H1 (cell line): Measurements from ENCODE around the gene UGT2B17. TPM values are rescaled to one million over a fixed set of nuclear protein-coding genes. Genes with fewer than 3 reads are reported as not detected.
A peak's percentile ranks its signal among the peaks of the same experiment; 100 is the strongest.

Experiments used
- CTCF ChIA-PET: fragments of 300-600 bp; sonication (Branson Sonifier 250); formaldehyde crosslinking; loops from one replicate; lab custom pipeline; 2021; ENCODE audit not compliant: partially characterized antibody; lab: Charles Lee
- POLR2A ChIA-PET: fragments of 300-600 bp; sonication (Branson Sonifier 250); formaldehyde crosslinking; loops from one replicate; lab custom pipeline; 2021; ENCODE audit warnings: inconsistent platforms; ENCODE audit not compliant: partially characterized antibody; lab: Charles Lee
- DNase-seq, 2 experiments: peaks; one replicate each; pipeline versions ENCODE4 v3.0.0 to v3.0.0-alpha.2; 2010 to 2022; ENCODE audit warnings: low spot score in 2 of 2, low read depth in 1 of 2, mixed read lengths in 1 of 2
- FAIRE-seq: peaks from 2 replicates; lab custom pipeline; 2011; peaks lifted over from hg19 to GRCh38; lab: Jason Lieb, UNC
- H2AFZ ChIP-seq: 2 replicates; pipeline ENCODE4 v1.8.1; 2012; ENCODE audit warnings: low read length, inconsistent platforms
- H2AK5ac ChIP-seq: 2 replicates; pipeline ENCODE4 v1.6.1; 2013; ENCODE audit warnings: low read depth, low read length
- H2BK120ac ChIP-seq: replicated peaks from 2 replicates; pipeline ENCODE3; 2013; ENCODE audit warnings: low read depth, low read length, inconsistent platforms
- H2BK12ac ChIP-seq: 2 replicates; pipeline ENCODE4 v1.6.1; 2013; ENCODE audit warnings: low read depth, low read length
- H2BK15ac ChIP-seq: 2 replicates; pipeline ENCODE4 v1.6.1; 2013; ENCODE audit warnings: low read length
- H2BK20ac ChIP-seq: 2 replicates; pipeline ENCODE4 v1.6.1; 2013; ENCODE audit warnings: low read length
- H2BK5ac ChIP-seq: 2 replicates; pipeline ENCODE4 v1.6.1; 2013; ENCODE audit warnings: low read depth, low read length
- H3K14ac ChIP-seq: 2 replicates; pipeline ENCODE4 v1.6.1; 2013; ENCODE audit warnings: inconsistent platforms; ENCODE audit not compliant: insufficient read length
- H3K18ac ChIP-seq: 2 replicates; pipeline ENCODE4 v1.6.1; 2013; ENCODE audit warnings: low read length; ENCODE audit errors: extremely low read depth
- H3K23ac ChIP-seq: 2 replicates; pipeline ENCODE4 v1.6.1; 2013; ENCODE audit warnings: inconsistent platforms; ENCODE audit not compliant: insufficient read length
- H3K23me2 ChIP-seq: 2 replicates; pipeline ENCODE4 v1.6.1; 2013; ENCODE audit warnings: low read depth, low read length
- H3K27ac ChIP-seq: 2 replicates; pipeline ENCODE4 v1.6.1; 2011; ENCODE audit warnings: low read depth, low read length, inconsistent platforms
- H3K27me3 ChIP-seq, 4 experiments: replicated peaks in 1 of 4; 1 replicate in 1 of 4; 2 replicates in 3 of 4; pipeline versions ENCODE4 v1.6.1 to v1.8.1; 2011 to 2013; ENCODE audit warnings: low read length in 3 of 4, mild to moderate bottlenecking in 3 of 4, inconsistent platforms in 2 of 4, mixed read lengths in 2 of 4, moderate library complexity in 1 of 4; ENCODE audit not compliant: control insufficient read depth in 3 of 4, insufficient read depth in 3 of 4; ENCODE audit errors: extremely low read depth in 1 of 4
- H3K36me3 ChIP-seq, 4 experiments: 2 replicates each; pipeline versions ENCODE4 v1.6.1 to v1.8.1; 2011 to 2013; ENCODE audit warnings: mild to moderate bottlenecking in 4 of 4, low read length in 3 of 4, moderate library complexity in 2 of 4, control low read depth in 1 of 4, inconsistent platforms in 1 of 4; ENCODE audit not compliant: insufficient read depth in 4 of 4, control insufficient read depth in 2 of 4
- H3K4ac ChIP-seq: replicated peaks from 2 replicates; pipeline ENCODE3; 2013; ENCODE audit warnings: low read length, low read depth, mixed read lengths, inconsistent platforms; ENCODE audit not compliant: insufficient read length
- H3K4me1 ChIP-seq, 4 experiments: replicated peaks in 1 of 4; 1 replicate in 1 of 4; 2 replicates in 3 of 4; pipeline versions ENCODE4 v1.6.1 to v1.8.1; 2011 to 2013; ENCODE audit warnings: low read length in 3 of 4, inconsistent platforms in 2 of 4, mixed read lengths in 1 of 4; ENCODE audit not compliant: insufficient read depth in 4 of 4, control insufficient read depth in 3 of 4
- H3K4me2 ChIP-seq, 2 experiments: 2 replicates each; pipeline versions ENCODE4 v1.6.1 to v1.8.1; 2011 to 2013; ENCODE audit warnings: low read depth in 2 of 2, low read length in 2 of 2, control low read depth in 1 of 2, inconsistent platforms in 1 of 2, mild to moderate bottlenecking in 1 of 2; ENCODE audit not compliant: insufficient read depth in 1 of 2
- H3K4me3 ChIP-seq, 4 experiments: fragments of 200-600, 300-600 bp in 1 of 4; sonication (generic), shearing (Covaris generic), sonication (Bioruptor Twin) in 1 of 4; 2 replicates each; pipeline versions ENCODE4 v1.5.1 to v1.8.1; 2011 to 2016; ENCODE audit warnings: low read length in 4 of 4, low read depth in 3 of 4, control low read depth in 2 of 4, inconsistent platforms in 2 of 4, mild to moderate bottlenecking in 2 of 4, mixed read lengths in 1 of 4, moderate library complexity in 1 of 4; ENCODE audit not compliant: insufficient read depth in 2 of 4; ENCODE audit errors: extremely low read depth in 1 of 4
- H3K56ac ChIP-seq: replicated peaks from 2 replicates; pipeline ENCODE3; 2013; ENCODE audit warnings: low read depth, mild to moderate bottlenecking, mixed read lengths, low read length, inconsistent platforms; ENCODE audit not compliant: insufficient read length
- H3K79me1 ChIP-seq: 2 replicates; pipeline ENCODE4 v1.6.1; 2013; ENCODE audit warnings: low read depth, low read length, control low read depth
- H3K79me2 ChIP-seq, 2 experiments: 2 replicates each; pipeline versions ENCODE4 v1.6.1 to v1.8.1; 2012 to 2013; ENCODE audit warnings: low read length in 2 of 2, mild to moderate bottlenecking in 2 of 2, inconsistent platforms in 1 of 2; ENCODE audit not compliant: insufficient read depth in 2 of 2, control insufficient read depth in 1 of 2
- H3K9ac ChIP-seq, 4 experiments: replicated peaks in 1 of 4; 1 replicate in 1 of 4; 2 replicates in 3 of 4; pipeline versions ENCODE4 v1.6.1 to v1.8.1; 2011 to 2013; ENCODE audit warnings: low read depth in 3 of 4, low read length in 3 of 4, control low read depth in 2 of 4, mild to moderate bottlenecking in 2 of 4, moderate library complexity in 2 of 4, inconsistent platforms in 1 of 4; ENCODE audit errors: extremely low read depth in 1 of 4
- H3K9me3 ChIP-seq, 2 experiments: 2 replicates each; pipeline versions ENCODE4 v1.6.1 to v1.8.1; 2012 to 2013; ENCODE audit warnings: mild to moderate bottlenecking in 2 of 2, moderate library complexity in 2 of 2, control low read depth in 1 of 2, inconsistent platforms in 1 of 2, low read depth in 1 of 2, low read length in 1 of 2, mixed read lengths in 1 of 2; ENCODE audit not compliant: insufficient read depth in 2 of 2
- H4K20me1 ChIP-seq, 2 experiments: replicated peaks in 1 of 2; 2 replicates each; pipeline versions ENCODE3 to v1.8.1; 2011 to 2013; ENCODE audit warnings: inconsistent platforms in 2 of 2, low read length in 2 of 2, mild to moderate bottlenecking in 1 of 2; ENCODE audit not compliant: insufficient read depth in 2 of 2, control insufficient read depth in 1 of 2
- H4K5ac ChIP-seq: 2 replicates; pipeline ENCODE4 v1.6.1; 2013; ENCODE audit warnings: low read length, low read depth, mixed read lengths, inconsistent platforms; ENCODE audit not compliant: insufficient read length
- H4K8ac ChIP-seq: 2 replicates; pipeline ENCODE4 v1.8.0; 2013; ENCODE audit warnings: mild to moderate bottlenecking, moderate library complexity, low read length, inconsistent platforms; ENCODE audit not compliant: insufficient read depth; ENCODE audit errors: extremely low read depth
- H4K91ac ChIP-seq: replicated peaks from 2 replicates; pipeline ENCODE3; 2013; ENCODE audit warnings: low read length, mixed read lengths, inconsistent platforms; ENCODE audit not compliant: insufficient read length
- RAD21 ChIP-seq, 2 experiments: IDR thresholded peaks in 1 of 2; conservative IDR thresholded peaks in 1 of 2; 2 replicates each; pipeline ENCODE4 v1.6.1; 2011; ENCODE audit warnings: low read depth in 2 of 2, low read length in 2 of 2, improper control_type of control experiment in 1 of 2, inconsistent platforms in 1 of 2, mild to moderate bottlenecking in 1 of 2, moderate library complexity in 1 of 2
- SUZ12 ChIP-seq: fragments of 200-600 bp; sonication (generic); IDR thresholded peaks from 2 replicates; pipeline ENCODE4 v1.6.1; 2012; ENCODE audit warnings: mild to moderate bottlenecking, inconsistent platforms, low read length, moderate library complexity, mixed read lengths
- TAF7 ChIP-seq: optimal IDR thresholded peaks from 2 replicates; pipeline ENCODE3; 2011; ENCODE audit warnings: low read depth, mild to moderate bottlenecking, inconsistent platforms, low read length, moderate library complexity, borderline replicate concordance
- WGBS, 2 experiments: shearing (Covaris generic) in 1 of 2; methylation state at CpG; one replicate each; pipeline versions ENCODE4 v1.1.6 to v1.1.7; 2013 to 2015; ENCODE audit warnings: low lambda C conversion rate in 2 of 2, mixed read lengths in 2 of 2, inconsistent platforms in 1 of 2, low coverage in 1 of 2, missing lambda C conversion rate in 1 of 2; ENCODE audit not compliant: insufficient replicate concordance in 2 of 2, insufficient coverage in 1 of 2, insufficient read length in 1 of 2; ENCODE audit errors: extremely low coverage in 1 of 2, missing lambda C conversion rate in 1 of 2; 5-methylcytosine and 5-hydroxymethylcytosine counted together
- polyA plus RNA-seq, 7 experiments: library from polyadenylated mRNA; depleted of rRNA in 3 of 7; stranded (reverse) in 5 of 7; unstranded in 2 of 7; fragments of >200 nt in 5 of 7; fragments of 200-250 nt in 2 of 7; gene quantifications; 1 replicate in 5 of 7; 2 replicates in 1 of 7; 4 replicates in 1 of 7; pipeline versions ENCODE4 v1.2.1 to v1.2.3, GENCODE V29; 2011 to 2013; ENCODE audit warnings: missing spikeins in 2 of 7, mixed read lengths in 2 of 7
- total RNA-seq: library from RNA; stranded (reverse); fragmentation: NEBNext Ultra II Directional; extraction: Animal tissue kit (Norgen Biotek cat#: 25700); gene quantifications from 2 replicates; pipeline ENCODE4 v1.2.1, GENCODE V29; 2021

Gene UGT2B17
- total and polyA plus RNA-seq, 2 of the 8 experiments (the other 6 are each of a cell fraction or from before 2014, with no cell fraction given) = not detected

- Histone ChIP-seq H2AK5ac (no peak overlapping the region), H3K27me3 (no peaks in the 10 kb centered on the region), H2BK5ac (no peak overlapping the region), H2BK15ac (no peak overlapping the region), H4K91ac (no peak overlapping the region), H3K27ac (no peak overlapping the region), H2BK120ac (no peak overlapping the region), H3K36me3 (no peaks in the 10 kb centered on the region), H3K4me3 (no peak overlapping the region), H2AFZ (no peak overlapping the region), H3K23ac (no peak overlapping the region), H3K4me1 (no peaks in the 10 kb centered on the region), H3K9me3 (no peaks in the 10 kb centered on the region), H3K79me1 (no peaks in the 10 kb centered on the region), H4K20me1 (no peaks in the 10 kb centered on the region), H4K5ac (no peak overlapping the region), H3K23me2 (no peaks in the 10 kb centered on the region), H3K4ac (no peak overlapping the region), H2BK12ac (no peak overlapping the region), H2BK20ac (no peak overlapping the region), H3K18ac (no peak overlapping the region), H3K4me2 (no peak overlapping the region), H3K9ac (no peak overlapping the region), H4K8ac (peak overlapping the region; percentile 71; the same call in 1 of the 2 replicates), H3K56ac (no peak overlapping the region), H3K79me2 (no peaks in the 10 kb centered on the region), H3K14ac (no peak overlapping the region)
- DNase-seq (no peak), FAIRE-seq (no peak)
- POLR2A ChIA-PET = no interaction called here
- WGBS, 2 experiments = 82% methylated on average over 4 of the region's 4 CpGs; no CpG with 5 or more reads in 1 of the 2 experiments
- no peak for TF ChIP-seq RAD21 (IDR thresholded peaks at IDR 0.05 in 1 of 2, conservative IDR thresholded peaks at IDR 0.05 in 1 of 2; ENCODE audit: low read depth in 2 of 2, low read length in 2 of 2)
- TF ChIP-seq TAF7 = no peak
- no peak for TF ChIP-seq SUZ12
- CTCF ChIA-PET = interaction anchor here (0.8 kb wide), 1 partner anchor 10 kb away, joined by 3 read pairs; no protein-coding TSS in a partner anchor
Observed at GRCh38 chr4:68582339-68582717, 6.2 kb upstream of the UGT2B17 start.
